ENCODE results near the gene GLYR1.

GRCh38 chr16:4859190-4859899, 12.3 kb upstream of the GLYR1 start:
- TF ChIP-seq POLR2AphosphoS5 (IDR thresholded peaks at IDR 0.05; ENCODE audit: low read depth, low read length) (no peak), SIN3A (IDR thresholded peaks at IDR 0.05; ENCODE audit: borderline replicate concordance, insufficient read depth, low read length) (no peak), TAF1 (IDR thresholded peaks at IDR 0.05; ENCODE audit: borderline replicate concordance, insufficient read depth, low read length) (no peak), REST (IDR thresholded peaks at IDR 0.05; ENCODE audit: insufficient read depth in 1 of 2, low read depth in 2 of 2, low read length in 2 of 2) (no peak)
